MV-4-11 (cell line): ENCODE data around the gene ITPKB.
"Not testable (repeated sequence)": the region's sequence is repeated elsewhere in the genome, so short reads cannot be mapped to it uniquely, and the experiment has no call there.

ENCODE experiments used
- DNase-seq: peaks from one replicate; lab custom pipeline; 2025; lab: John Stamatoyannopoulos, UW

Gene ITPKB

DNA sequence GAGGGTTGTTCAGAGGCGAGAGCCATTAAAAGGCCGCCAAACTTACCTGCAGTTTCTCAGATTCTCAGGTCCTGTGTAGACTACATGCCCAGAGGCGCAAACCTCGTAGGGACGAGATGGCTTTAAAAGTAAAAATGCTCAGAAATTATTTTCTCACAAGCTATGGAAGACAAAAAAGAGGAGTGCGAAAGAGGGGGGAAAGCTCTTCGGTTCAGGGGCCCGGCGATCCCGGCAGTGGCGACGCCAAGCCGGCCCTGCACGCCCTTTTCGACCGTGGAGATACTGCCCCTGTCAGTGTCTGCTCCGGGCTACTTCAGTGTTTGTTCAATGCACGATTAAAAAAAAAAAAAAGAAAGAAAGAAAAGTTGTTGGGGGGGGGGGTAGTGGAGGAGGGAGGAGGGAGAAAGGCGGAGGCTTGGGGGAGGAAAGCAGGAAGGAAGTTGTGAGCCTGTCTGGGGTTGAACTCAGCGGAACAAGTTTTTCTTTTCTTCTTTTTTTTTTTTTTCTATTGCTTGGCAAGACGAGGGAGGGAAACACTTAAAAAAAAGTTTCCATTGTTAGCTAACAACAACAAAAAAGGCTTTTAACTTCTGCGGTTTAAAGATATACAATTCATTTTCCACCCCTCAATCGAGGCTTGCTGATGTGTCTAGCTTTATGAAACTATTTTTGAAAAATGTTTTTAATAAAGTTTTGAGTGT lies at the start of gene ITPKB:
Gene ITPKB (minus strand): TSS at position 288 of the 701 bp plus-strand sequence. CDS start 1,824 bp downstream, outside the sequence.
- peak; percentile 77 for DNase-seq

DNA sequence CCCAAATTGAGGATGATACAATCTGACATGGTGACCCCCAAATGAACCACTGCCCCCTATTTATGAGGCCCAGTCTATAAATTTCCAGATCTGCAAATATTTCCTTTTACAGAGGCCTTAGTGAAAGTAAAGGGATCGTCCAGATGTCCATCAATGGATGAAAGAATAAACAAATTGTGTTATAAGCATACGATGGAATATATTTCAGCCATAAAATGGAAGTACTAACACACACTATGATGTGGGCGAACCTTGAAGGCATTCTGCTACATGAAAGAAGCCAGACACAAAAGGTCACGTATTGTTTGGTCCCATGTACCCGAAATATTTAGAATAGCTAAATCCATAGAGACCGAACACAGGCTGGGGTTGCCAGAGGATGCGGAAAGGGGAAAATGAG lies 48.6 kb upstream of the ITPKB start:
- DNase-seq: no peak

DNA sequence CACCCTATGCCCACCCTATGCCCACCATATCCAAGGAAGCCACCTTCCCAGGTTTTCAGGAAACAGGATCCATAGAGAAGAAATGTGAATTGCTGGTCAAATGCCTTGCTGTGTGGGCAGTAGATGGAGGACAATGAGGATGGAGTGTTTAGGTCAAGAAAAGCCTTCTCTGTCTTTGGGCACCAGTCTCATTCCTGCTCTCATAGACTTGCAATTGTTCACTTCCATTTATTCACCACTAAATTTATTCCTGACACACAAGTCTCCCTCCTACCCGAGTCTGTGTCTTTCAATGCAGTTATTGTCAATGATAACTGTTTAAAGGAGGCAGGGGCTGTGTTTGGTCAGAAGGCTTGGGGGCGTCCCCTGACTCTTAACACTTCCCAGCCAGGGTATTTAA lies 48.0 kb upstream of the ITPKB start:
- DNase-seq: no peak

DNA sequence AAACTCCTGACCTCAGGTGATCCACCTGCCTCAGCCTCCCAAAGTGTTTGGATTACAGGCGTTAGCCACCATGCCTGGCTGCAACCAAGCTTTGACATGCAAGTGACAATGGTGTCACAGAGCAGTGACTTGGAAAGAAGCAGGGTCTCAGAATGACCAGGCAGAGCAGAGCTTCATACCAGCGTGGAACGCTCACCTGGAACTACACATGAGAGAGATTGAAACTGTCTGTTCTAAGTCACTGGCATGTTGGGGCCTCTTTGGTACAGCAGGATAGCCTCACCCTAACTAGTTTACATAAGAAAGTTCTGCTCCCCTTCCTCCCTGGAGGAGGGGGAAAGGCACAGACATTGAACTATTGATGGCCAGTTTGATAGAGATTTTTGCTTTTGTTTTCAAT lies 47.5 kb upstream of the ITPKB start:
- no peak for DNase-seq

DNA sequence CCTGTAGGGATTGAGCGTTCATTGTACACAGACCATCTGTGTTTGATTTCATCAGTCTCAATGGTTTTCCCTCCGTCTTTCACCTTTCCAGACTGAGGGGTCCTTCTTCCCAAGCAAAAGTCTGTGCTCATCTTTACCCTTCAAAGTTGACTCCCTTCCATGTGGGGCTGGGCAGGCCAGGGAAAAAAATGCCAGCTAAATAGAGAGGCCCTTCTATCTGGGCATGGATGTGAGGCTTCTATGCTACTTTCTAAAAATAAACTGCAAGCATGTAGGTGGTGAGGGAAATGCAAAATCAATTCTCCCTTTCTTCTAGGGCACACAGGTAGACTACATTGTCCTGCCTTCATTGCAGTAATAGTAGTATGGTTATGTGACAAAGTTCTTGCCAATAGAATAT lies 46.7 kb upstream of the ITPKB start:
- DNase-seq: no peak

DNA sequence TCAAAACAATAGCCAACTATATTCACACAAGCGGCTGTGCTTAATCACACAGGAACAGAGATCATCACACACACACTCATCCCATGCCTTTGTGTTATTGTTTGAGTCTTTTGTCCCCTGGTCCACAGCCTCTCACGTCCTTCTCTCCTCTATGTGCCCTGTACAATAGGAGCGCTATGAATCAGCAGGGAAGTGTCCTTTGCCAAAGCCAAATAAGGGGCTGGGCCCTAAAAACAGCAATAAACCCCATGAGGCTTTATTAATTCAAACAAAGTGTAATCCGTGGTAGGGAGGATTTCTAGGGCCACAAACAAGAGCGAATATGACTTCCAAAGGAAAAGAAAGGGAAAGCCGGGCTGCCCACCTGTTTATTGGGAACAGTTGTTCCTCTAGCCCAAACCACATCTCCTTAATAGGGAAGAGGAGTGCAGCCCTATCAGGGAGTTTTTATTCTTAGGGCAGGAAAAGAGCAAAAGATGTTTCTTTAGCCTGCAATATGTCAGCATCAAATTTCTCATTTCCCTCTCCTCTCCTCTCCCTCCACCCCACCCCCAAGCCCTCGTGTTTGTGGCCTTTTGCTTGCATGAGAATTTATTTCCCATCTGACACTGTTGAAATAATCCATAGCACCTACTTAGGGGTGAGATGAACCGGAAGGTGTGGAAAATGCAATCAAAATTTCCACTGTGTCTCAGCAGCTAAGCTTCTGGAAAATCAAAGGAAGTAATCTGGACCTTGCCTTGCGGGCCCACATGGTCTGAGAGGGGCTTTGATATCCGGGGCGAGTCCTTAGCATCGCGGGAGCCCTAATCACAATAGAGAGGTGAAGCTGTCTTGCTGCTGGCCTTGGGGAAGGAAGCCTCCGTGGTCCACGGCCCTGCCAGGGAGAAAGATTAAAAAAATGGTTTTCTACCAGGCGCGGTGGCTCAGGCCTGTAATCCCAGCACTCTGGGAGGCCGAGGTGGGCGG lies 45.3 kb upstream of the ITPKB start:
- no peak for DNase-seq

DNA sequence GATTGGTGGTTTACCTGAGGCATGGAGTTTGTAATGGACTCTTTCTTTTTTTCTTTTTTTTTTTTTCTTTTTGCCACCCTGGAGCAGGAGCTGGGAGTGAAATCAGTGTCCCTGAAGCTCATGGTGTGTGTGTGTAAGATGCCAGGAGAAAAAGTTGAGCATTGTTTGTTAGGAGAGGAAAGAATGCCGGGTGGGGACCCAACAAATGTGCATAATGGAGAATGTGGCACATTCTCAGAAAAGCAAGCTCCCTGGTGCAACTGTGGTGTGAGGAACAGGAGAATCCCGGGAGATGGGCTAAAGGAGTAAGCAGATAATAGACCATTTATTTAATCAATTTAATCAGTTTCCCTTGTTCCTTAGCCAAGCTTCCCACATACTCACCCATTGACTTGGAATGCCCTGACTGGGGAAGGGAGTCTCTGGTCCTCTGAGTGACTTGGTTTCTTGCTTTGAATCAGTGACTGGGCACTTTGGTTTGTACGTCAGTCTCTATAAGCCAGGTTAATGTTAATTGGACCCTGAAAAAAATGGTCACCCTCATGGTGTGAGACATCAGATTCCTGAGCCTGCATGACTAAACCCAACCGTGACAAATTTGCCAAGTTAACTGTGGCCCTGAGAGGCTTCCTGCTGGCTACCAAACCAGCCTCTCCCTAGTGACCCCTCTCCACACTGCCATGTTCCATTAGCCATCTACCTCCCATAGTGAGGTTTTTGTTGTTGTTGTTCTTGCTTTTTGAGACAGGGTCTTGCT lies 43.9 kb upstream of the ITPKB start:
- DNase-seq: no peak

DNA sequence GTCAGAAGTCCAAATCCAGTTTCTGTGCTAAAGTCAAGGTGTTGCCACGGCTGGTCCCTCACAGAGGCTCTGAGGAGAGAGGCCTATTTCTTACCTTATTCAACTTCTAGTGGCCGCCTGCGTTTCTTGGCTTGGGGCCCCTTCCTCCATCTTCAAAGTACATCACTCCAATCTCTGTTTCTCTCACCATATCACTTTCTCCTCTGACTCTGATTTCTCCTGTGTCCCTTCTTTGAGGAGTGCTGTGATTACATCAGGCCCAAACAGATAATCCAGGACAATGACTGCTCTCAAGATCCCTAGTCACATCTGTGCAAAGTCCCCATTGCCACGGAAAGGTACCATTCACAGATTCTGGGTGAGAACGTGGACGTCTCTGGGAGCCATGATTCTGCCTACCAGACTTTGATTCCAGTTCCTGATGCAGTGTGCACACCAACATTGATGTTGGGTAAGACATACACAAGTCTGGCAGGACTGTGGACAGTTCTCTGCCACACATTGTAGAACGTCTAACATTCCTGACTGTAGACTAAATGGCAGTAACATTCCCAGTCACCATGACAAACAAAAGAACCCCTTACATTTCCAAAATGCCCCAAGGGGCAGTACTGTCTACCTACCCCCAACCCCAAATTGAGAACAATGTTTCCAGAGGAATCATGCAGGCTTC lies 43.0 kb upstream of the ITPKB start:
- no peak for DNase-seq

DNA sequence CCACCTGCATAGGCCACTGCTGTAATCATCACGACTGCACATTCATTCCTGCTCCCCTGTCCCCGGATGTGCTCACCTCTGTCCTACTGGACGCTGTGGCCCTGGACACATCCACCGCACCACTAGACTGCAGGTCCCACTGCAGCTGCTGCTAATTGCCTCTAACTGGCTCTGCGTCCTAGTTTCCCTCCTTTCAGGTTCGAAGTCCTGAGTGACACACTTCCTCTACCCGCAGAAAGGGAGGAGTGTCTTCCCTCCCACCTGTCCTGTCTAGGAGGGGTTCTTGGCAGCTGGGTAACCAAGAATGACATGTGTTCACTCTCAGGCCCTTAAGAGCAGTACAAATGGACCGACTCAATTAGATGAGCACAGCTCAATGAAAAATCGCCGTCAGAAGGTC lies 40.5 kb upstream of the ITPKB start:
- no peak for DNase-seq

DNA sequence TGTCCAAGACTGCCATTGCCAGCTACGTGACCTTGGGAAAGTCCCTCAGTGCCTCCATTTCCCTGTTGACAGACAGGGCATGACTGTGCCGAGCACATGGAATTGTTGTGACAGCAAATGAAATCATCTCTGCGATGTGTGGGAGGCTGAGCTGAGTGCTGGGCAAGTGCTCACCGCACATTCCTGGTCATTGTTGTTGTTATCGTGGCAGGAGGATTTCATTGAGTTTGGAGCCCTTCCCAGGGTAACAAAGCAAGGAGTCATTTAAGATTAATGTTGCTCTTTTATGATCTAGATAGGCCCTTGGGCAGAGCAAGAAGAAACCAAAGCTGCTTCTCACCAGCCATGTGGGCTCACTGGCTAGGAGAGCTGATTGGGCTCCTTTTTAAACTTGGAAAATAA lies 39.6 kb upstream of the ITPKB start:
- no peak for DNase-seq

DNA sequence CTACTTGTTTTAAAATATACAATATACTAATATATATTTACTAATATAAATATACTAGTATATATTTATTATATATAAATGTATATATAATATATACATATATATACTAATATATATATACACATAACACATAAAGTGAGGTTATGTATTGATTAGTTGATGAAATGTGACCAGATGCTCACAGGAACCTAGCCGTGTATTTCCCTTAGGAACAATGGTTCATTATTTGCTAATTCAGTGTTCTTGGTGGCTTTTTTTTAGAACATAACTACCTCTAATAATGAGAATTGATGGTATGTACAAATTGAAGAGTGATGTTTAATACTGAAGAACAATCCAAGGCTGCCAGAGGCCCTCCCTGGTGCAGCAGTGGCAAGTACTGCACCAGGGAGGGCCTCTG lies 37.9 kb upstream of the ITPKB start:
- no peak for DNase-seq

DNA sequence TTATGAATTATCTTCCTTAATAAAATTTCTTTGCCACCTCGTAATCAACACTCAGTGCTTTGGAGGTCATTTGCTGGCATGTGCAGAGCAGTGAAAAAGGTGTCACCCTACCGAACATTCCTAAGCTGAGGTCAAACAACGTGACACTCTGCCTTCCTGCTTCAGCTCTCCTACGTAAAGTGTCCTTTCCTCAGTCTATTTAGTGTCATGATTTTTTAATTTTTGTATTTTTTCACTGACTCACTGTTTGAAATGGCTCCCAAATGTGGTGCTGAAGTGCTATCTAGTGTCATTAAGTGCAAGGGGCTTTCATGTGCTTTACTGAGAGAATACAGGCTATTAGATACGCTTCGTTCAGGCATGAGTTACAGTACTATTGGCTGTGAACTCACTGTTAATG lies 37.0 kb upstream of the ITPKB start:
- DNase-seq: no peak

DNA sequence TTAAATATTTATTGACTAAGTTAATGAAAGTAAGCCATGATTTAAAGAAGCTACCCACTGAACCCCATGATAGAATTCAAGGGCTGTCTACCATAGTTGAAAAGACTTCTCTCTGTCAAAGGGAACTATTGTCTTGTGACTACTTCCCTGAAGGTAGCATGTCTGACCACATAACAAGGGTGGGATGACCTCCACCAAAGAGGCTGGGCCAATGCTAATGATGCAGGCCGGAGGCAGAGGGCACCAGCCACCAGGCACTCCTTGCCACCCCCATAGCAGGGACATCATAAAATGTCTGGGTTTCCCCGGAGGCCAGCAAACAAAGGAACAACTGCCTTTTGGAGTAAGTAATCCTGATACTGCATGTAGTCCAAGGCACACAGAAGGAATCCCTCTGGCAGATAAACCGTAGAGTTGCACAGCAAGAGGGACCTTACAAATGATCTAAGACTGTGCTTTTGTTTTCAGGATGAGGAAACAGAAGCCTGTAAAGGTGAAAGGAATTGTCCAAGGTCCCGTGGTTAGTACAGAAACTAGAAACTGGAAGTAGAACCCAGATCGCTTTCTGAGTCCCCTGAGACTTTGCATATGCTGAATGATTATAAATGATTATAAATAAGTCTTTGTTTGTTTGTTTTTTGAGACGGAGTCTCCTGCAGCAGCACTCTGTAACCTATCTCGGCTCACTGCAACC lies 33.5 kb upstream of the ITPKB start:
- DNase-seq: peak; percentile 26

DNA sequence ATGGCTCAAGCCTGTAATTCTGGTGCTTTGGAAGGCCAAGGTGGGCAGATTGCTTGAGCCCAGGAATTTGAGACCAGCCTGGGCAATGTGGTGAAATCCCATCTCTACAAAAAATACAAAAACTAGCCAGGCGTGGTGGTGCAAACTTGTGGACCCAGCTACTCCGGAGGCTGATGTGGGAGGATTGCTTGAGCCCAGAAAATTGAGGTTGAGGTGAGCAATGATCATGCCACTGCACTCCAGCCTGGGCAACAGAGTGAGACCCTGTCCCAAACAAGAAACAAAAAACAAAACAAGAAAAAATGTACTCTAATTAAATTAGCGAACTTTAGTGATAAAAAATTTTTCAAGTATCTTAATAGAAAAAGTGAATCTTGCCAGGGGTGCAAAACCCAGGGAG lies 28.1 kb upstream of the ITPKB start:
- DNase-seq: not testable (repeated sequence)

DNA sequence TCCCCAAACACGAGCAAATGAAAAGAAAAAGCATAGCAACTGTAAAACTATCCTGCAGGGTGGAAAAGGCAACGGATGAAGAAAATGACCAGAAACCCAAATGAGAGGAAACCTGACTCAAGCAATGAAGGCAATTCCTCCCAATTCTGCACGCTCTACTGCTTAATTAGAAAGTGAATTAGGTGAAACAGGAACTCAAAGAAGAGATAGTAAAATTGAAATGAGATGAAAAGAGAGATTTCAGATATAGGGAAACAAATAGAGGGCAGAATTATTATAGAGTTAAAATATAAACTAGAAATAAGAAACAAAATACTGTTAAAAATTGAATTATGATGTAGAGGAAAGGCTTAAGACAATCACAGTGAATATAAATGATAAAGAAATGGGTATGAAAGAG lies 27.5 kb upstream of the ITPKB start:
- no peak for DNase-seq

DNA sequence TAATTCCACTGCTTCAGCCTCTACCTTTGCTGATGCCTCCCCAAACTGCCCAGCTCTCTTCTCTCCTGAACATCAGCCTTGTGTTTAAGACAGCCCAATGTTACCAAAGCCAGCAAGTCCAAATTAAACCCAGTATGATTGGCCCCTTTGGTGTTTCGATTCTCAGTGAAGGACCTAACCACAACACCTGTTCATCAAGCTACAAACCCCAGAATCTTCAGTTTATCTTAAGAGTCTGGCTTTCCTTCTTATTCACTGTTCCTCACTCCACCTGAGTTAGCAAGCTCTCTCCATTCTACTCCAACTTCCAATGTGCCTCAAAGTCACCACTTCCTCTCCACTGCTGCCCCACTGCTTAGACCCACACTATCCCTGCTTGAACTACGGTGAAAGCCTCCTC lies 25.5 kb upstream of the ITPKB start:
- DNase-seq: no peak

DNA sequence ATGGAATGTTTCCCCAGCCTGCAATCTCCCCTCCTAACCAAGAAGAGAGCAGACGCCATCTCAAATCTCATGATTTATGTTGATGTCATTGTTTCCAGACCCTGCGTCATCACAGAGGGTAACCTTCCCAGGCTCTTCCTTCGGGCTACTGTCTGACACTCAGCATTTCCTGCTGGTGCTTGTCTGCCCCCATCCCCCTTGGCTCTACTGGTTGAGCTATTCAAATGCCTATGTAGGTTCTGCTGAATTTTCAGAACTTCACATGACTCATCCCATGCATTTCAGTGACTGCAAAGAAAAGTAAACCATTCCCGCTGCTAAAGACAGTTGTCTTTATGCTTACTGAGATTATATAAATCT lies 24.8 kb upstream of the ITPKB start:
- DNase-seq: no peak

DNA sequence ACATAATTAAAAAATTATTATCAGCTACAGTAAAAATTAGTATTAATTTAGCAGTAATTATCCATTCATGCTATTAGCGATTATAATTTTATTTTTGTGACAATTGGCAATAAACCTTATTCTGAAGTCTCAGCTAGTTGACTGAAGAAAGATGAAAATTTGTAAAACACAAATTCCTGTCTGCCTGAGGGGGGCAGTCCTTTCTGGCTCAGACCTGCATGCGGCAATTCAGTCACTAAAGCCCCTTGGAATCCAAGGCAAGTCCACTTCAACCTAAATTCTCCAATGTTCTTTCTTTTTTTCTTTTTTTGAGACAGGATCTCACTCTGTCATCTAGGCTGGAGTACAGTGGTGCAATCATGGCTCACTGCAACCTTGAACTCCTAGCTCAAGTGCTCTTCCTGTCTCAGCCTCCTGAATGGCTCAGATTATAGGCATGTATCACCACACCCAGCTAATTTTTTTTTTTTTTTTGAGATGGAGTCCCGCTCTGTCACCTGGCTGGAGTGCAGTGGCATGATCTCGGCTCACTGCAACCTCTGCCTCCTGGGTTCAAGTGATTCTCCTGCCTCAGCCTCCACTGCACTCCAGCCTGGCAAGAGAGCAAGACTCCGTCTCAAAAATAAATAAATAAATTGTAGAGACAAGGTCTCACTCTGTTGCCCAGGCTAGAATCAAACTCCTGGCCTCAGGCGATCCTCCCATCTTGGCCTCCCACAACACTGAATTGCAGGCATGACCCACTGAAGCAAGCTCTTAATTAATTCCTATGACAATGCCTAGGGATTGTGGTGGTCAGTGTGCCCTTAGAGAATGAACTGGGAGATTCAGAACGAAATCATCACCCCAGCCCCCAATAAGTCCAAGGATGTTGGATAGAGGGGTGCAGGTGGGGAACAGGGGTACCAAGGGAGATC lies 24.2 kb upstream of the ITPKB start:
- no peak for DNase-seq

DNA sequence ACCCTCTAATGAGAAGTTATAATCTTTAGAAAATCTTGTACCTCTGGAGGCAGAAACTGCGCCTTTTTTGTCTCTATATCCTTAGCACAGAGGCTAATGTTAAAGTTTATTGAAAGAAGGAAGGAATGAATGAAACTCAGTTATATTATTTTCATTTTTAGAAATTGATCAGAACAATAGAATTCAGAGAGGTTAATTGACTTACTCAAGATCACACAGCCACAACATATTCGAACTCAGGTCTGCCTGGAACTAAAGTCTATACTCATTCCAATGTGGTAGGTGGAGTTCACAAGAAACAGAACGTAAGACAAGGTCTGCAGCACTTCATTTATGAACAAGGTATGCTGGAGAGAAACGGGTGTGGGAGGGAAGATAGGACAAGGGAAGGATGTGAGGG lies 23.0 kb upstream of the ITPKB start:
- no peak for DNase-seq

DNA sequence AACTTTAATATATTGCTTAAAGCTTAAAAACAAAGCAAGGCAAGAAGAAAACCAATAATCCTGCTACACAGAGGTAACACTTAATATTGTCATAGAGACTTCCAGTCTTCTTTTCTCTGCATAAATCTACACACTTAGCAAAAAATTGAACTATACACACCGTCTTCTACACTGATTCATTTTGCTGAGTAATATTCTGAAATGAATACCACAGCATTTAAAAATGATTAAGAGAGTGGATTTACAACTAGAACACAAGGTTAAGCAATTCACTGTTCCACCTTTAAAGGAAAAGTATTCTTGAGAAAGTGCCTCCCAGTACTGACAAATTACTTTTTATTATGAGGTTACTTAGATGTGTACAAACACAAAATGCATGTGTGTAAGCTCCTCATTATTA lies 22.2 kb upstream of the ITPKB start:
- no peak for DNase-seq
